Measurements from ENCODE around the gene OR6Y1.

The OR6Y1 gene, protein sequence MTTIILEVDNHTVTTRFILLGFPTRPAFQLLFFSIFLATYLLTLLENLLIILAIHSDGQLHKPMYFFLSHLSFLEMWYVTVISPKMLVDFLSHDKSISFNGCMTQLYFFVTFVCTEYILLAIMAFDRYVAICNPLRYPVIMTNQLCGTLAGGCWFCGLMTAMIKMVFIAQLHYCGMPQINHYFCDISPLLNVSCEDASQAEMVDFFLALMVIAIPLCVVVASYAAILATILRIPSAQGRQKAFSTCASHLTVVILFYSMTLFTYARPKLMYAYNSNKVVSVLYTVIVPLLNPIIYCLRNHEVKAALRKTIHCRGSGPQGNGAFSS

DNA sequence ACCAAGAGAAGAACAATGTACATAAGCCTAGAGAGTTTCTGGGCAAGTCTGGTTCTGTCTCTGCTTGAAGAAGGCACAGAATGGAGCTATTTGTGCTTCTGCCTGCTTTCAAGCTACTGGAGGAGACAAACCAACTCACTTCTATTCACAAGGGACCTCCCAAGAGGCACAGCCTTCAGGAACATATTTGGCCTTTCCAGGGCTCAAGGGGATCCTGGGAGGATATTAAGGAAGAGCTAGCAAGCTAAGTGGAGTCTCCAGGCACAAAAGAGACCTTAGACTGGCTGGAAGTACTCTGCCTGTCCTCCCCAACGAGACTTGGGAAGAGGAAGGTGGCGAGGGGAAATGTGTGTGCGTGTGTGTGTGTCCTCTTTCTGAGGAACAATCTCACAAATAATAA is at the start of gene OR6Y1:
OR6Y1 (minus strand) TSS at position 54 of the 400 bp plus-strand sequence. CDS start 6,300 bp downstream, outside the sequence.
- no peak for DNase-seq (ENCODE audit: low spot score)

DNA sequence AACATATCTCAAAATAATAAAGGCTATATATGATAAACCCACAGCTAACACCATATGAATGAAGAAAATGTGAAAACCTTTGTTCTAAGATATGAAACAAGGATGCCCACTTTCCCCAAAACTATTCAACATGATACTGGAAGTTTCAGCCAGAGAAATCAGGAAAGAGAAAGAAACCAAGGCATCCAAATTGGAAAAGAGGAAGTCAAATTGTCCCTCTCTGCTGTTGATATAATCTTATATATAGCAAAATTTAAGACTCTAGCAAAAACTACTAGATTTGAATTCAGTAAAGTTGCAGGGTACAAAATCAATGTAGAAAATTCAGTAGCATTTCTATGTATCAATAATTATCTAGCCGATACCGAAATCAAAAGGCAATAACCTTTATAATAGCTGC is 46.5 kb upstream of the OR6Y1 start:
- no peak for DNase-seq (ENCODE audit: low spot score)

DNA sequence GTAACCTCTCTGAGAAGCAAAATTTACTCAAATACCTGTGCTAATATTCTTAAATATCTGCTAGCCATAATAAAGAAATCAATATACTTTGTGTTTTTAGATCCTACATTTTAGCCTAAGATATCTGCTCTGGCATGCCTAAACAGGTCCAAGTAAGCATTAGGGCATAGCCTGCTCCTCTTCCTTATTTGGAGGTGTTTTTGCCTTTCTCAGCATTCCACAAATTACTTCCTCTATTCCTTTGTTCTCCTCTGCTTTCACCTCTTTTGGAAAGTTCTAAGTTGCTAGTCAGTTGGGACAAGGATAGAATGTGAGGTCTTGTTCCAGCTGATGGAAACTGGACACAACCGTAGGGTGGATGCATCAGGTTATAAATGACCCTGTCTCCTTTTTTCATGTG is 32.7 kb upstream of the OR6Y1 start:
- DNase-seq (ENCODE audit: low spot score), result no peak

DNA sequence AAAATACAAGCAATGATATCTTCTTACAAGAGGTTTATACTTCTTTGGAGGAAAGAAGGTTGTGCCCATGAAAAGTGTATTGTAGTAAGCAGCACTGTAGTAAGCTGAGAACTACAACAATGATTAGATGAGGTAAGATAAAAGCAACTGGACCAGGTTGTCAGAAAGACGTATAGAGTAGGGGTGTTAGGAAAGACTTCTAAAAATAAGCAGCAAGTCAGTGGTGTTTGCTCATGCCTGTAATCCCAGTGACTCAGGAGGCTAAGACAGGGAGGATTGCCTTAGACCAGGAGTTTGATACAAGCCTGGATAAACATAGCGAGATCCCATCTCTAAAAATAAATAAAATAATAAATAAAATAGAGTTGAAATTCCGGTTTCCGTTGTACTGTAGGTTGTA is 29.8 kb upstream of the OR6Y1 start:
- DNase-seq (ENCODE audit: low spot score), result no peak

DNA sequence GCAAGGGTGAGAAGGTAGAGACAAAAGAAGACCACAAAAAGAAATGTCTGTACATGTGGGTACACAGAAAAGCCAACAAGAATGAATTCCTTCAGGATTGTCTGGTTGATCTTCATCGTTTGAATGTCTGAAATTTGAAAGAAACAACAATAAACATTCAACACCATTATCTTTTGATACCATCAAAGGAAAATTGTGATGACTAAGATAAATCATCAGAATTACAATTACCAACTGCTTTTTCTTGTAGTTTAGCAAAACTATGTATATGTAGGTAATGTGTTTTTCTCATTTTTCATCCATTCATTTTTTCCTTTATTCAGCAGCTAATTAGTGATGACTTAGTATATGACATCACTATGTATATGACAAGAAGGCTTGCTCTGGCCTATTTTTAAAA is 25.5 kb upstream of the OR6Y1 start, which contains the start of gene OR10X1:
OR10X1 (minus strand) TSS at position 167 of the 400 bp plus-strand sequence; CDS start at position 167, 0 bp downstream.
- no peak for DNase-seq (ENCODE audit: low spot score)

DNA sequence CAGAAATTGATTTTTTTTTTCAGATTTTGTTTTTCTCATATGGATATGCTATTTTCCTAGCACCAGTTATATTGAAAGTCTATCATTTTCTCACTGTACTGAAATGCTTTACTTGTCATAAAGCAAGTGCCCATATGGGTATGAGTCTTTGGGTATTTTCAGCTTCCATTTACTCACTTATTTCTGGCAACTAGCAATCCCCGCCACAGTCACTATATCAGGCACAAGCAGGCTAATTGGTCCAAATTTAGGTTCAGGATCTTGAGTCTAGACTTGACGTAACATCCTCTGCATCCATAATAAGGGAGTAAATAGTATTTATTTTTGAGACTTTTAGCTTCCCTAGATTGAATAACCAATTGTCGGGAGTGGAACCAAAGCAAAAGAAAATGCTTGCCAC is 23.4 kb upstream of the OR6Y1 start:
- no peak for DNase-seq (ENCODE audit: low spot score)

DNA sequence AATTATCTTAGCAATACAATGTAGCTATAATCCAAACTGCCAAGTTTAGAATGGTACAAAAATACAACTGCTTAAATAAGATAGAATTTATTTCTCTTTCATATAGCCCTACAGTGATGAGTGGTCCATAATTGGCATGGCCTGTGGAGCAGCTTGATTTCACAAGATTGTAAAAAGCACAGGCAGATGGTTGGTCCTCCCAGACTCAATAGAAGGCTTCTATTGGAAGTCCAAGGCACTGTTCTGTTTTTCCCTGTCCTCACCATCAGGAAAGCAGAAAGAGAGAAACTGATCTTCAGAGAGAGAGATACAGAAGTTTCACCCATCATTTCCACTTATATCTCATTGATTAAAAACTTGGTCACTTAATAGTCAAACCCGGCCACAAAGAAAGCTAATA is 18.0 kb upstream of the OR6Y1 start:
- no peak for DNase-seq (ENCODE audit: low spot score)

DNA sequence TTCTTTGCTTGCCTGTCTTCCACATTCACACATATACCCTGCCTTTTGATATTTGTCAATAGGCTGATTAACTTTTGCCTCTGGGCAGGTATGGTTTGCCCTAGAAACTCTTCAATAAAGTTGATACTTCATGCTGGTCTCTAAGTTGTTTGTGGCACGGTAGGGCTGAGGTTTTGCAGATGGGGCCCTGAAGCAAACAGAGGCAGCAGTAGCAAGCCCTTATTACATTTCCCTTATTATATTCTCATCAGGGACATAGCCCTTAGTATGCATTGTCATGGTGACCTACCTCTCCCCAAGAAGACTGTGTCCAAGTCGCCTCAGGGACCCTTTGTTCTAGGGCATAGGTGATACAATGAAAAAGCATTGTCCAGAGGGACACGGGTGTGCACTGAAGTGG is 16.3 kb upstream of the OR6Y1 start, which contains the start of gene OR6P1:
OR6P1 (minus strand) TSS at position 101 of the 400 bp plus-strand sequence. CDS start 6,976 bp downstream, outside the sequence.
- no peak for DNase-seq (ENCODE audit: low spot score)

DNA sequence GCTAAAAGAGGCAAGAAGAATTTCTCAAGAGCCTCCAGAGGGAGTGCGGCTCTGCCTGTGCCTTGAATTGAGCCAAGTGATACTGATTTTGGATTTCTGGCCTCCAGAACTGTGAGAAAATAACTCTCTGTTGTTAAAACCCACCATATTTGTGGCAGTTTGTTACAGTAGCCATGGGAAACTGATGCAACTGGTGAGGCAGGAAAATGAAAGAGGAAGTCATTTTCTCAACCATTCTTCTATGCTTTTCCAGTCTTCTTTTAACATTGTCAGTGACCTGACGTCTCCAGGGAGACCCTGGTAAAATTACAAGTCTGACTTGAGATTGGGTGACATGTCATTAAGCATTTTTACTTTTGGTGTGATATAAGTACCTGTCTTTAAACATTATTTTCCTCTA is 10.4 kb upstream of the OR6Y1 start:
- DNase-seq (ENCODE audit: low spot score), result no peak

DNA sequence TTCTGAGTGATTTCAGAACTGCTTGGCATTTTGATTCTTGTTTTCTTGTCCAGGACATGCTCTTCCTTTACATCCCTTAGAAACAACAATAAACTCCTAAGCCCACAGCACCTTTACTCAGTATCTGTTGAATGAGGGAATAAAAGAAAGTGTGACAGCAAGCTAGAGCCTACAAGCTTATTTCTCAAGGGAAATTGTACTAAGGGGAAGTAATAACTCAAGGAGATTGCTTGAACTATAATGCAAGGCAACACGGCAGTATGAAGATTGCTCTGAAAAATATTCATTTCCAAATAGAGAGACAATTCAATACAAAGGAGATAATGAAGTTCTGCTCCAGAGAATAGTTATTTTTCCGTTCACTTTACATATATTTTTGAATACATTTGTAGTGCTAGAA is 9.6 kb upstream of the OR6Y1 start:
- DNase-seq (ENCODE audit: low spot score), result no peak

DNA sequence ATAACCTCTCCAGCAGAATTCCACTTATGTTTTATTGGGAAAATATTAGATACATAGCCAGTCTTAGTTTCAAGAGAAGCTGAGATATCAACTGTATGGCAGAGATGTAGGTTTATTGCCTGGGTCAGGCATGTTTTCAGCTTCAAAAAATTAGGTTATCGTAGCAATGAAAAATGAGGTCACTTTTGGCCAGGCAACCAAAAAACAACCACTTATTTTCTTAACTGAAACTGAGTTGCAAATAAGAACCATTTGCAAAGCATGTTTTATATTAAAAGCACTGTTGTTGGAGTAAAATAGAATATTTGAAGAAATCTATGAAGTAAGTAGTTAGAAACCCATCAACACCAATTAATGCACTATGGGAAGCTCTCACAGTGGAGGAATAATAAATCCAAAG is 5.5 kb upstream of the OR6Y1 start:
- no peak for DNase-seq (ENCODE audit: low spot score)

DNA sequence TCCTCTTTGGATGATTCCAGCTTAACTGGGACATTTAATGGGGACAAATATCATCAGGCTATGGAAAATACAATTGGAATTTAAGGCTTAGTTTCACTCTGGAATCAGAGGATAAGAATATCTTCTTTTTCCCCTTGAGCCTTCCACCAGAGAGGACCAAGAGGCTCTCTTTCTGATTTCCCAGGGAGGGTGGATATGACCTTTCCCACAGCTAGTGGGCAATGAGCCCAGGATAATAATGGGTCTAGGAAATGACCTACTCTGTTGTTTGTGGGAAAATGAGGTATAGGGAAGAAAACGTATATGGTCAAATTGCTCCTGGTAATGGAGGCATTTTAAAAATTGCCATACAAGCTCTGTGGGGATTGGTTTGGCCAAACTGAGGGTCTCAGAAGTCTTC is 1.9 kb downstream of the OR6Y1 start:
- DNase-seq (ENCODE audit: low spot score), result no peak

DNA sequence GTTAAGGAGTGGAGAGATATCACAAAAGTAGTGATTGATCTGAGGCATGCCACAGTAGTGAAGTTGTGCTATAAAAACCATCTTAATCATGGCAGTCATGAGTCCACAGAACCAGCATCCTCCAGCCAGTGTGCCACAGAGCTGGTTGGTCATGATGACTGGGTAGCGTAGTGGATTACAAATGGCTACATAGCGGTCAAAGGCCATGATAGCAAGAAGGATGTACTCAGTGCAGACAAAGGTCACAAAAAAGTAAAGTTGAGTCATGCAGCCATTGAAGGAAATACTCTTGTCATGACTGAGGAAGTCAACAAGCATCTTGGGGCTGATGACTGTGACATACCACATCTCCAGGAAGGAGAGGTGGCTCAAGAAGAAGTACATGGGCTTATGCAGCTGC is 6.7 kb downstream of the OR6Y1 start:
- no peak for DNase-seq (ENCODE audit: low spot score)

DNA sequence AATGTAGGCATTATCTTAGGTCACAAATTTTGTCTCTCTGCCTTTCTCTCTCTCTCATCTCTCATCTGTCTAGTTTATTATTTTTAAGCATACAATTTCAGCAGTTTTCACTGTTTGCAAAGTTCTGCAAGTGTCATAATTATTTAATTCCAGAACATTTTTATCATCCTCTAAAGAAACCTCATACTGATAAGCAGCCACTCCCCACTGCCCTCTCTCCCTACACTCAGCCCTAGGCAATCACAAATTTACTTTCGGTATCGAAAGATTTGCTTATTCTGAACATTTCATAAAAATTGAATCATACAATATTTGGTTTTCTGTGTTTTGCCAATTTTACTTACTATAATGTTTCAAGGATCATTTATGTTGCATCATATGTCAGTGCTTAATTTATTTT is 16.6 kb downstream of the OR6Y1 start:
- DNase-seq (ENCODE audit: low spot score), result no peak

DNA sequence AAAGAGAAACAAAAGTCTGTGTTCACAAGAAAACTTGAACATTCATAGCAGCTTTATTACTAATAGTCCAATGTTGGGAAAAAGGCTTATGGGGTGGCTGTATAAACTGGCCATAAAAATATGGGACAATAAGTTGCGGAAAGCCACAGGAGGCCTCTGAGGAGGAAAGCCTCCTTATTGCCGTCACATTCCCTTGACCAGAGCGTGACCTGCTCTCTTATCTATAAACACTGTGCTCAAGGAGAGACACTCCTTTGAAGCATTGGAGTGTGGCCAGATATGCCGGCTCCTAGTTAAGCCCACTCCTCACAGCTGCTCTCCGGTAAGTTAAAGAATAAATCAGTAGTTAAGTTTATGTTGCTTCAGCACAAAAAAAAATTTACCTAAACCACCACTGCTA is 19.7 kb downstream of the OR6Y1 start:
- no peak for DNase-seq (ENCODE audit: low spot score)

DNA sequence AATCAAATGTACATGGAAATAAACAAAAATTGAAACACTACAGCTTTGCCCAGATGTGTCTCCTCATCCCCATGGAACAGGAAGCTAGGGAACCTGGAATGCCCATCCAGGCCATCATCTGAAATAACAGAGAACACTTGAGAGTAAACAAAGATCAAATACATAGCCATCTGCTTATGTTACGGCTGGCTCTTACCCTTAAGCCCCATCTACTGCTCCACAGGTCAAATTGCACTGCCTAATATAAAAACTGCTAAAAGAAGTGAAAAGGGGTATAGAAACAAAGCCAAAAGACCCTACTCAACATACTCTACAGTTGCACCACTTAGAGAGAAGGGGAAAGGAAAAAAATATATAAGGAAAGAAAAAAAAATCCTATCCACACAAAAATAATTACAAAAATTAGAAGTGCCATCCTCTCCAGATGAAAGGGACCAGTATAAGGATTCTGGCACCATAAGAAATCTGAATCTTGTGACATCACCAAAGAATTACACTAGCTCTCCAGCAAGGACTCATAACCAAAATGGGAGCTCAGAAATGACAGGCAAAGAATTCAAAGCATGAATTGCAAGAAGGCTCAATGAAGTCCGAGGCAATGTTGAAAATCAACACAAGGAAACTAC is 26.9 kb downstream of the OR6Y1 start:
- DNase-seq (ENCODE audit: low spot score), result no peak

DNA sequence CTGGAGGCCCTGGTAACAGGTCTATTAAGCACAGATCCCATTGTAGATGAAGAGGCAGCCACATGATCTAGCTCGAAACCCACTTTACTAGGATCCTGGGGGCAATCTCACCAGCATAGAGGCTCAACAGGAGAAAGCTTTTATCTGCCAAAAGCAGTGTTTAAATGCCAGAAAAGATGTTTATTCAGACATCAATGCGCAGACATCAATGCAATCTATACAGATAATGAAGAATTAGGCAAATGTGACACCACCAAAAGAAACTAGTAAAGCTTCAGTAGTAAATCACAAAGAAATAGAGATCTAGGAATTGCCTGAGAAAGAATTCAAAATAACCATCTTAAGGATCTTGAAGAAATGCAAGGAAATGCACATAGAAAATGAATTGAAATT is 32.5 kb downstream of the OR6Y1 start:
- no peak for DNase-seq (ENCODE audit: low spot score)

DNA sequence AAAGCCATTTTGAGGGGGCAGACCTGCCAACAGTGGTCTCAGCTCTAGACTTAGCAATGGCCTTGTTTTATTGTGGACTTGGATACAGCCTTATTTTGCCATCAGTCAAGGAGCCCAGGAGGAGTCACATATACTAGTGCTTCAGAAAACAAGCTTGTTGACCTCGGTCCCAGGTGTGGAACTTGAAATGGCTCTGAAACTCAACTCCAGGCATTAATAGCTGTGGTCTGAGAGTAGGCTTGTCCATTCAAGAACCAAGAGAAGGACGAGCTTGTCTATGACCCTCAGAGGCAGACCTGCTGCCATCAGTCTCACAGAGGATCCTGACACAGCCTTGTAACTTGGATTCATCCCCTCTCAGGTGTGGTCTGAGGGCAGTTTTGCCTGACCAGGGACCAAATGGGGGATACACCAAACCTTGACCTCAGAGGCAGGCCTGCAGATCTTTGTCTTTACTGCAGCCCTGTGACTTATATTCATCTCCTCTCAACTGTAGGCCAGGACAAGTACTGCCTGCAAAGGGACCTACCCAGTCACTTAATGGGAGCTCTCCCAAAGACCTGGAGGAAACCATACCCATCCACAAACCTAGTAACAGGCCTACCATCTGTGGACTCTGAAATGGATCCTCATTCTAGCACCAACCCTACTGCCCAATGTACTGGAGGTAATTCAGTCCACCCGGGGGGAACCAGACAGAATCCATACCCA is 33.1 kb downstream of the OR6Y1 start:
- no peak for DNase-seq (ENCODE audit: low spot score)

DNA sequence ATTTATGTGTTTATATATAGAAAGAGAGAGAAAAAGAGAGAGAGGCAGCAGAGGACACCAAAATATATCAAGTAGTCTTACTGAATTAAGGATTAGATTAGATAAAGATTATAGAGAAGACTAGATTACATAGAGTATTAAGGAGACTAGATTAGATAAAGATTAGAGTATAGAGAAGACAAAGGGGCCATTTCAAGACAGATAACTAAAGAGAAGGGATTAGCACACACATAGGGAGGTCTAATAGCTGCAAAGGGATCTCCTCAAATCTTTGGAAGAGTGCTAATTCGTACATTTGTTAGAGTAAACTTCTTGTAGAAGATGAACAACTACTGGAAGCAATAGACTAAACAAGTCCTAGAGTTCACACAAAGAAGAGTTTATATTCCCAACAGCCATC is 34.2 kb downstream of the OR6Y1 start:
- no peak for DNase-seq (ENCODE audit: low spot score)

DNA sequence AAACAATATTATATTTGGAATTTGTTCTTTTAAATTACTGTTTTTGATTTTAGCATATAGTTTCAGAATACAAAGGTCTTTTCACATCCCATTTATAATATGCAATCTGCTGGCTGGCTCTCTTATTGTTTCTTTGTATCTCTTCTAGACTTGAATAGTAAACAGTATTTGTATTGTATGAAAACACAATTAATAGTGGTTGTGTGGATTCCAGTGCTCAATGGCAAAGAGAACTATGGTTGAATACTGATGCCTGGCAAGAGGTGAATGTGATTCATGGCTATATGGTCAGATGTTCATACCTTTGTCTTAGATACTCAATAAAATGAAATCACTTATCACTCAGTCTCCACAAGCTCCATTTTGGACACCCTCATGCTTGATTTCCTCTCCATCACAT is 37.2 kb downstream of the OR6Y1 start:
- no peak for DNase-seq (ENCODE audit: low spot score)

DNA sequence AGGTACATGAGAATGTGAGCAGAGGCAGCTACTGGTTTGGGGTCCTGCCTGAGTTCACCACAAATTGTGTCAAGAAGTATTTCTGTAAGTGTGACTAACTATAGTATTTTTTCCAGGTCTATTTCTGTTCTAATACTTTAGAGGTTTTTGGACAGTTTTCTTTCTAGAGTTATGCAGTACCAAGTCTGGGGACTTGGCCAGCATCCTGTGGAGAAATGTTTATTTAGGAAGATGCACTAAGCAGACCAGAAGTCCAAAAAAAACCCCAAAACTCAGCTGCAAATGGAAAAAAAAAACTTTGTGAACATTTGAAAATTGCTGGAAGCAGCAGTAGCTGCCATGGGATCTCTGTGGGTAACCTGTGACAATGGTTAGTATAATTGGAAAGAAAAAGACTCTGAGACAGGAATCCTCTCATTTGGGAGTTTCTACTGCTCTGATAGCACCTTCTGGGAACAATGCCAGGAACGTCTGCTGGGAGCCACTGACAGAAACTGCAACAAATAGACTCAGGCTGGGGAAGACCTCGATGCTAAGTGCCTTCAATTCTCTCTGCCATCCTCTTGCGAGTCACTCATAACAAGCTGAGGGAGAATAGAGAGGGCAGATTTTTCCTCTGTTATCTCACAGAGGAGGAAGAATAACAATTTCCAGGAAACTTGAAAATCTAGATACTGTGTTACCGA is 44.6 kb downstream of the OR6Y1 start:
- DNase-seq (ENCODE audit: low spot score), result no peak

DNA sequence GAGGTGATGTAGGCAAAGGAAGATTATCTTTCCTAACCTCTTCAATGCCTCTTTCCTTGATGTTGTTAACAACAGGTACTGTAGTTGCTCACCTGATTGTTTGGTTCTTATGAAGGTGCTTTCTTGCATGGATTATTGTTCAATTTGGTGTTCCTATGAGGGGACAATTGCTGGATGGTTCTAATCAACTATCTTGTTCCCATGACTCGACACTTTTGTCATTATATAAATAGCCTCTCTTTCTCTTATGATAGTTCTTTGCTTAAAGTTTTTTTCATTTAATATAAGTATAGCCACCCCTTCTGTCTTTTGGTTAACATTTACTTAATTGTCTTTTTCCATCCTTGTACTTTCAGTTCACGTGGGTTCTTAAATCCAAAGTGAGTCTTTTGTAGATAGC is 46.7 kb downstream of the OR6Y1 start:
- no peak for DNase-seq (ENCODE audit: low spot score)

Measured in COLO829 (cell line).